Ramos (cell line): ENCODE measurements around the gene UPK3B.
"Not testable (repeated sequence)": the region's sequence is repeated elsewhere in the genome, so short reads cannot be mapped to it uniquely, and the experiment has no call there.

Source experiments
- in situ Hi-C: fragments of 300-500 bp; cut with MboI; formaldehyde crosslinking; loops from one replicate; pipeline ENCODE4 v1.14.3; 2022; ENCODE audit warnings: low sequenced_read_pairs; ENCODE audit not compliant: unreplicated experiment

UPK3B gene

DNA sequence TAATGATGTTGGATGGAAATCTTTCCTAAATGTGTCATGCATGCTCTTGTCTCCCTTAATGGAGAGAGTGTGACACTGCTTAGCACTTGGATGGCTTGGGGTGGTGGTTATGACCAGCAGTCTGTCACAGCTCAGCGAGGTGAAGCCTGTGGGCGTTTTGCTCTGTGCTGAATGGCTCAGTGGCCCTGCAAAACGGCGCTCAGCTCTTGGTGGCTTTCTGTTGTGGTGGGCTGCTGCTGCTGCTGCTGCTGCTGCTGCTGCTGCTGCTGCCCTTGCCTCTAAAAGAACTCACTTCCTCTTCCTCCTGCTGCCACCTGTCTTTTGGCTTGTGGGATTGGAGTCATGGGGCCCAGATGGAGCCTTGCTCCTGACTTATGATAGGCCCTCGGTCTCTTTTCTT is 23.7 kb upstream of the UPK3B start:
- in situ Hi-C loops = not testable (repeated sequence)

DNA sequence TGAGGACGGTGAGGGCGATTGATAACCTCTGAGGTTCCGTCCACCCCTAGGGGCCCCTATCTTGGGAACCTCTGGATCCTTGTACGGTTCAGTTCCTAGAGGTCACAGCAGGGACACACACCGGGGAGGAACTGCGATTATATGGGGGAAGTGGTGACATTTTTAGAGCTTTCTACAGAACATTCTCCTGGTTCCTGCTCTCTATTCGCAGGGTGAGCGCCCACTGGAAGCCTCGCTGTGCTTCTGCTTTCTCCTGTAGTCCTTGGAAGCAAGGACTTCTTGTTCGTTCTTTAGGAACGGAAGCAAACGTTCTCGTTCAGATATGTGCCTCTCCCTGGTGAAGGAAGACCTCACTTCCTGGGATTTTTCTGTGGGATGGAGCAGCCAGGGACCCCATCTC is 22.4 kb upstream of the UPK3B start:
- in situ Hi-C loops = not testable (repeated sequence)

GRCh38 chr7:76492139-76492538 is 18.2 kb upstream of the UPK3B start:
- in situ Hi-C loops = not testable (repeated sequence)

- in situ Hi-C loops = not testable (repeated sequence)
Measured at GRCh38 chr7:76495717-76496116, 14.6 kb upstream of the UPK3B start.

- in situ Hi-C loops = not testable (repeated sequence)
Measured at GRCh38 chr7:76497918-76498582, 12.3 kb upstream of the UPK3B start.

GRCh38 chr7:76498583-76499200 is 11.7 kb upstream of the UPK3B start:
- in situ Hi-C loops = not testable (repeated sequence)

DNA sequence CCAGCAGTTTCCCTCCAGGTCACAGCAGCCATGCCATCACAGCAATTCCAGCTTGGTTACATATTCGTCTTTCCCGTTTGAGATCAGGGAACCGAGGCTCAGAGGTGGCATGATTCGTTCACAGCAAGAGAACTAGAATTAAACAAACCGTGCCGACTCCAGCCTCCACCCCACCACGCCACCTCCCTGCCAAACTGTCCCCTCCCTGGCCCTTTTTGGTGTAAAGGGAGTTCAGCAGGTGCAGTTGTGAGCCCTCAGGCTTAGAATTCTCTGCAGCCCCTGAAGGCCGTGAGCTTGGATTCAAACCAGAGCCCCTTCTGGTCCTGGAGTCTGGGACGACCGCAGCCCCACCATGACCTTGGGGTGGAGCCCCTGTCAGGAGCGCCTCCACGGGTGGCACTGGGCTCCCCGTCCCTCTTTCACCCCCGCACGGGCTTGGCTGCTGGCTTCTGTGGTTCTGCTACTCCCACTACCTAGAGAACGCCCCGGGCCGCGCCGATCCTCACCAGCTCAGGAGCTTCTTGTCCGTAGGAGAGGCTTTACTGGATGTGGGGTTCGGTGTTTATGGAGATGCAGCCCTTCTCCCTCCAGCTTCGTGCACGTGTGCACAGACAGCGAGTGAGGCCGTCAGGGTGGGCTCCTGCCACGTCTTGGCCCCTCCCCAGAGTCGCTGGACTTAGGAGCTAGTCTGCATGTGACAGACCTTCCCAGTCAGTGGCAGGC is 11.0 kb upstream of the UPK3B start:
- in situ Hi-C loops = not testable (repeated sequence)

DNA sequence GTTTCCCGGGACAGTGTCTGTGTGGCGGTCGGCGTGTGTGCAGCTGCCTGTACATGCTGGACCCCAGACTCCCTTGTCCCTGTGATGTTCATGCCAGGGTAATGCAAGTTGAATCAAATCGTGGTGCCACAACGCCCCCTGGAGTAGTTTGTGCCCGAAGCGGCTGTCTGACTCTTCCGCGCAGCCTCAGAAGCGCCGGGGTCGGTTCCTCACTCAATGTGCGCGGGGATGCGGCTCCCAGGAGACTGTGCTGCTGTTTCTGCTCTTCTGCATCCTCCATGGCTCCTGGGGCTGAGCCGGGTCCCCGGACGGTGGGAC is 10.5 kb upstream of the UPK3B start:
- in situ Hi-C loops = loop anchor here (10.0 to 25.0 kb wide), 2 partner anchors 75 to 612 kb away; partner anchors contain the start of genes CCDC146 and ZP3

DNA sequence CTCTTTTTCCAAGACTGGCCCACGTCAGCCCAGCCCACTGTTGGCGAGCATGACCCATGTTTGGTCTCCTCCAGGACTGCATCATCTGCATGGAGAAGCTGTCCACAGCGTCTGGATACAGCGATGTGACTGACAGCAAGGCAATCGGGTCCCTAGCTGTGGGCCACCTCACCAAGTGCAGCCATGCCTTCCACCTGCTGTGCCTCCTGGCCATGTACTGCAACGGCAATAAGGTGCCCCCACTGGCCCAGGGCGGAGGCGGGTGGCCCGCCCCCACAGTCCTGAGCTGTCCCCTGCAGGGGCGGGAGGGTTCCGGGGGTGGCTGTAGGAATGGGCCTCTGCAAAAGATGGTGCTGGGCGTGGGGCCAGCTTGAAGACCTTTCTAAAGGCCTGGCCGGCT is 8.1 kb upstream of the UPK3B start:
- in situ Hi-C loops = loop anchor here (10.0 to 25.0 kb wide), 2 partner anchors 77 to 610 kb away; partner anchors contain the start of genes CCDC146 and ZP3

- in situ Hi-C loops = loop anchor here (10.0 to 25.0 kb wide), 2 partner anchors 78 to 609 kb away; partner anchors contain the start of genes CCDC146 and ZP3
Measured at GRCh38 chr7:76502836-76503235, 7.5 kb upstream of the UPK3B start.

DNA sequence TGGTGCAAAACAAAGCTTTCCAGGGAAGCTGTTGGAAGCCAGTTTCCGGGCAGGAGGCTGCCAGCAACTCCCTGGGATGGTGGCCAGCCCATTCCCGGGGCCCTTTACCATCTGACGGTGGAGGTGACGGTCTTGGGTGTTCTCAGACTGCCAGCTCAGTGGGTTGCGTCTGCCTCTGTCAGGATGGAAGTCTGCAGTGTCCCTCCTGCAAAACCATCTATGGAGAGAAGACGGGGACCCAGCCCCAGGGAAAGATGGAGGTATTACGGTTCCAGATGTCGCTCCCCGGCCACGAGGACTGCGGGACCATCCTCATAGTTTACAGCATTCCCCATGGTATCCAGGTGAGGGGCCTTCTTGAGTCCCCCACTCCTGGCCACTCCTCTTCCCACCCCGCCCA is 7.1 kb upstream of the UPK3B start:
- in situ Hi-C loops = loop anchor here (10.0 to 25.0 kb wide), 2 partner anchors 78 to 609 kb away; partner anchors contain the start of genes CCDC146 and ZP3

- in situ Hi-C loops = loop anchor here (10.0 to 25.0 kb wide), 2 partner anchors 80 to 608 kb away; partner anchors contain the start of genes CCDC146 and ZP3
Measured at GRCh38 chr7:76504351-76505167, 5.8 kb upstream of the UPK3B start.

DNA sequence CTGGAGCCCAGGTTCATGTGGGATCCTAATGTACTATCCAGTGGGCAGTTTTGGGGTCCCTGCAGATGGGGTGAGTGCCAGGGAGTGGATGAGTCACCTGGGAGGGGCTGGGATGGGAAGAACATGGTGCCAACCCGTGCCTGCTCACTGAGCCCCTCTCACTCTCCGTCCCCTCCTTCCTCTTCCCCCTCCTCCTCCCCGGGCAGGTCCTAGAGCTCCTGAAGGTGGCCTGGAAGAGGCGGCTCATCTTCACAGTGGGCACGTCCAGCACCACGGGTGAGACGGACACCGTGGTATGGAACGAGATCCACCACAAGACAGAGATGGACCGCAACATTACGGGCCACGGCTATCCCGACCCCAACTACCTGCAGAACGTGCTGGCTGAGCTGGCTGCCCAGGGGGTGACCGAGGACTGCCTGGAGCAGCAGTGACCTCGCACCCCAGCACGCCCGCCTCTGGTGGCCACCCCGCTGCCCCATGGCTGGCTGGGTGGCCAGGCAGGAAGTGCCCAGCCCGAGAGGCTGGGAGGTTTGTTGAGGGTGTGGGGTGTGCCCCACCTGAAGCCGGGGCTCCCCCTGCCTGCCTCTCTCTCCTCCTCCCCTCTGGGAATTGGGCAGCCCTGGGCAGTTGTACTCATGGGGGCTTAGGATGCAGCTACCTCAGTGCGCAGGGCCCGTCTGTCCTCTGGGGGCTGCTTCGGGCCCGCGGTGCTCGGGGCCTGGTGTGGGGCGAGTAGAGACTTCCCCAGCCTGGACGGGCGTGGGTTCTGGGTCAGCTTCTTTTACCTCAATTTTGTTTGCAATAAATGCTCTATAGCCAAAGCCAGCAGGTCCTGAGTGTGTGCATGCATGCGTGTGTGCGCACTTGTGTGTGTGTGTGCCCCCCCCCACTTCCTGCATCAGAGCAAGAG is 4.9 kb upstream of the UPK3B start:
- in situ Hi-C loops = loop anchor here (10.0 to 25.0 kb wide), 2 partner anchors 81 to 607 kb away; partner anchors contain the start of genes CCDC146 and ZP3

GRCh38 chr7:76506081-76506440 is 4.3 kb upstream of the UPK3B start:
- in situ Hi-C loops = loop anchor here (10.0 to 25.0 kb wide), 2 partner anchors 81 to 606 kb away; partner anchors contain the start of genes CCDC146 and ZP3

DNA sequence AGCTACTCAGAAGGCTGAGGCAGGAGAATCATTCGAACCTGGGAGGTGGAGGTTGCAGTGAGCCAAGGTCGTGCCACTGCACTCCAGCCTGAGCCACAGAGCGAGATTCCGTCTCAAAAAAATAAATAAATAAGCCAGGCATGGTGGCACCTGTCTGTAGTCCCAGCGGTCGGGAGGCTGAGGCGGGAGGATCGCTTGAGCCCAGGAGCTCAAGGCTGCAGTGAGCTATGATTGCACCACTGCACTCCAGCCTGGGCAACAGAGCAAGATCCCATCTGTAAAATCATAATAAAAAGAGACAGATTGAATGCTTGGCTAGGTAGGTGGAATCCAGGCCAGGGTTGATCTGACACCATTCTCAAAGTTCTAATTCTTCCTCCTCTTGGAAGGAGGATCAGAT is 3.7 kb upstream of the UPK3B start:
- in situ Hi-C loops = loop anchor here (10.0 to 25.0 kb wide), 2 partner anchors 82 to 606 kb away; partner anchors contain the start of genes CCDC146 and ZP3

DNA sequence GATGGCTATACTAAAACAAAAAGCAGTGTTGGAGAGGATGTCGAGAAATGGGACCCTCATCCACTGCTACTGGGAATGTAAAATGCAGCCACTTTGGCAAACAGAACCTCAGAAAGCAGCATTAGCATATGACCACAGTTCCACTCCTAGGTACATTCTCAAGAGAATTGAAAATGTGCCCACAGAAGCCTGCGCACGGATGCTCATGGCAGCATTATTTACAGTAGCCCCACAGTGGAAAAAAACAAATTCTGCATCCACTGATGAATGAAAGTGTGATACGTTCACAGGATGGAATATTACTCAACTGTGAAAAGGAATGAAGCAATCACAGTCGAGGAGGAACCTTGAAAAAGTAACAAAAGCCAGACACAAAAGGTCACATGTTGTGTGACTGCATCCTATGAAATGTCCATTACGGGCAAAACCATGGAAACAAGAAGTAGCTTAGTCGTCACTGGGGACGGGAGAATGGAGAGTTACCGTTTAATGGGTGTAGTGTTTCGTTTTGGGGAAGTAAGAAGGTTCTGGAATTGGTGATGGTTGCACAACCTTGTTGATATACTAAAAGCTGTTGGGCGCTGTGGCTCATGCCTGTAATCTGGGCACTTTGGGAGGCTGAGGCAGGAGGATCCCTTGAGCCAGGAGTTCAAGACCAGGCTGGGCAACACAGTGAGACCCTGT is 2.5 kb upstream of the UPK3B start:
- in situ Hi-C loops = loop anchor here (10.0 to 25.0 kb wide), 2 partner anchors 83 to 604 kb away; partner anchors contain the start of genes CCDC146 and ZP3

GRCh38 chr7:76511200-76511910 is 1.0 kb downstream of the UPK3B start:
- in situ Hi-C loops = loop anchor here (25.0 kb wide), 1 partner anchor 601 kb away; the partner anchor contains the start of gene CCDC146
